ENCODE data around the gene TFAP2A.
A peak's percentile ranks its signal among the peaks of the same experiment; 100 is the strongest.

The TFAP2A gene

DNA sequence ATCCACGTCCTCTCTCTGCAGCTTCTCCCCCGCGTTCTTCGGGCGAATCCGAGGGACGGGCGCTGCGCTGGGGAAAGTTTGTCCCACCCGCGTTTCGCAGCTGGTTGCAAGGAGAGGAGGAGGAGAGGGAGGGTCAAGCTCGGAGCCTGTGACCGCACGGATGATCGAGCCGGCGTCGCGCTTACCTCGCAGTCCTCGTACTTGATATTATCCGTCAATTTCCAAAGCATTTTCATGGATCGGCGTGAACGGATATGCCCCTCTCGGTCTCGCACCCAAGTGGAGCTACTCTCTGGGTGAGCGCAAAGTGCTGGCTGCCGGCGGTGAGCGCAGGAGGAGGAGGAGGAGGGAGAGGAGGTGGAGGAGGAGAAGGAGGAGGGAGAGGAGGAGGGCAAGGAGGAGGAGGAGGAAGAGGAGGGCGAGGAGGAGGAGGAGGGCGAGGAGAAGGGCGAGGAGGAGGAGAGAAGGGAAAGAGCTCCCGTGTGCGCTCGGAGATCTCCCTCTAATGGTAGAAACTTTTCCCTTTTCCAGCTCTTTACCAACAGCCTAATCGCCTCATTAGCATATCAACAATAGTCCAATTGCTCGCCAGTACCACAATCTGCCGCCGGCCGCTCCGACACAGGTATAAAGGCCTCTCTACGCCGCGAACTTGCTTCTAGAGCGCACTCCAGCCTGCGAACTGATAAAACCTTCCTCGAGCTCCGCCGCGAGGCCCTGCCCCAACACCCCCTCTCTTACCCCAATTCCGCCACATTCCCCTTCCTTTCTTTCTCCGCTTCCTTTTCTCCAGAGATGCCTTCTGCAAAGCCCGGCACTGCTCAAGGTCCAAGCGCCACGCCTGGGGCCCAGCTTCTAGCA lies at the start of gene TFAP2A:
Gene TFAP2A (minus strand): TSS at position 319 of the 861 bp plus-strand sequence. CDS start 83 bp downstream, at position 236.
- intact Hi-C loops (cut with DNase I) = loop anchor here (5.0 kb wide), 1 partner anchor 268 kb away; no protein-coding TSS in a partner anchor
- peak in 2 of 10 donors; percentile 50 to 78 for DNase-seq

DNA sequence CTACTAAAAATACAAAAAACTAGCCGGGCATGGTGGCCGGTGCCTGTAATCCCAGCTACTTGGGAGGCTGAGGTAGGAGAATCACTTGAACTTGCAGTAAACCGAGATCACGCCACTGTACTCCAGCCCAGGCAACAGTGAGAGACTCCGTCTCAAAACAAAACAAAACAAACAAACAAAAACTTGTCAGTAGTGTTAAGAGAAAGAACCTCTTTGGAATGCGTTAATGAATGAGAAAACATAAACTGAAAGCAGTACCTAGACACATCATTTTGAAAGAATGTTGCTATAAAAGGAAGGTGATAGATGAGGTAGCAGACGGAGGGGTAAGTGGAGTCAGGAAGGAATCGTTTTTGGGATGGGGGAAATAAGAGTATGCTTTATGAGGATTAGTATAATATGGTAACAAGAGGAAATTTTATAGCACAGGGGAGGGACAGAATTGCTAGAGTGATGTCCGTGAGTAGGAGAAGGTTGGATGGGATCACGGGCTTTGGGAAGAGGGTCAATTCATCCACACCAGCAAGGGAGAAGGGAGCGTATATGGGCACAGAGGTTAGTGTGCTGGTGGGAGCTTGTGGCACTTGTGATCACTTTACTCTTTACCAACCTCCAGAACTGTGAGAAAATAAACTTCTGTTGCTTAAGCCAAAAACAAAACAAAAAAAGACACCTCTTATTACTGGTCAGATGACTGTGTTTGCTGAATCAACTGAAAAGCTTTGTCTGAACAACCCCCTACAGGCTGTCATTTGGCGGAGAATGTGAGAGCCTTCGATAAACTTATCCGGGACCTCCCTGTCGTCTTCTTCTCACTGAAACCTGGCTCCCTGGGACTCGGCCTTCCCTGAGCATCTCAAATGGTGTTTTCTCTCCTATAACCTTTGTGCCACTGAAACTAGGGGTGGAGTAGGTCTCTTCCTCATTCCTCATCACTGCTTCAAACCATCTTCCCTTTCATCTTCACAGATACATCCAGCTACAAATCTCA lies 48.9 kb upstream of the TFAP2A start:
- intact Hi-C loops (cut with DNase I) = no loop called here
- DNase-seq = no peak

DNA sequence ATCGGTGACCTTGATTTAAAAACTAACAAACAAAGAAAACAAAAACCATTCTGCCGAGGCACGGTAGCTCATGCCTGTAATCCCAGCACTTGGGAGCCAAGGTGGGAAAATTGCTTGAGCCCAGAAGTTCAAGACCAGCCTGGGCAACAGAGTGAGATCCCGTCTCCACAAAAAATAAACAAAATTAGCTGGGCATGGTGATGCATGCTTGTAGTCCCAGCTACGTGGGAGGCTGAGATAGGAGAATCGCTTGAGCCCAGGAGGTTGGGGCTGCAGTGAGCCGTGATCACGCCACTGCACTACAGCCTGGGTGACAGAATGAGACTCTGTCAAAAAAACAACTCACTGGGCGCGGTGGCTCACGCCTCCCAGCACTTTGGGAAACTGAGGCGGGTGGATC lies 48.2 kb upstream of the TFAP2A start:
- intact Hi-C loops (cut with DNase I) = no loop called here

DNA sequence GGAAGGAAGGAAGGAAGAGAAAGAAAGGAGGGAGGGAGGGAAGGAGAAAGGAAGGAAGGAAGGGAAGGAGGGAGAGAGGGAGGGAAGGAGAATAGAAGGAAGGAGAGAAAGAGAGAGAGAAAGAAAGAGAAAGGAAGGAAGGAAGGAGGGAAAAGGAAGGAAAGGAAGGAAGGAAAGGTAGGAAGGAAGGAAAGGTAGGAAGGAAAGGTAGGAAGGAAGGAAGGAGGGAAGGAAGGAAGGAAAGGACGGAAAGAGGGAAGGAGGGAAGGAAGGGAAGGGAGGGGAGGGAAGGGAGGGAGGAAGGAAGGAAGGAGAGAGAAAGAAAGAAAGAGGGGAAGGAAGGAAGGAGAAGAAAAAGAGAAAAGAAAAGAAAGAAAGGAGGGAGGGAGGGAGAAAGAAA lies 47.0 kb upstream of the TFAP2A start:
- DNase-seq = no peak
- intact Hi-C loops (cut with DNase I) = no loop called here

More for the DNA sequence above, 48.2 kb upstream of the TFAP2A start:
- DNase-seq = no peak

DNA sequence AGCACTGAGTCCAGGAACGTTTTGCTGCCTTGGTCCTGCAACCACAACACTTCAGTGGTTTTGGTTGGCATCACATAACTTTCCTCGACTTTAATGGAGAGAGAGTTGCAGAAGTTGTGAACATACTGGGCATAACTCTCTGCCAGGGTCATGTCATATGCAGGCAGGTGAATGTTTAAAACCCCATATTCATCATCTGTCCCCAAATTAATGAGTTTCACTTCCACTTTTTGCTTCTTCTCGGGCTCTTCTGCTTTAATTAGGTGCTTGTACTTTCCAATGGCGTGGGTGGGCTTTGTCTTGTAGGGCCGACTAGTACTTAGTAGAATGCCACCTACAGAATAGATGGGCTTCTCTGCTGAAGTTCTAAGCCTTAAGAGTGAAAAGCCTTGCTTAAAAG lies 45.2 kb upstream of the TFAP2A start:
- intact Hi-C loops (cut with DNase I) = no loop called here
- DNase-seq = no peak

DNA sequence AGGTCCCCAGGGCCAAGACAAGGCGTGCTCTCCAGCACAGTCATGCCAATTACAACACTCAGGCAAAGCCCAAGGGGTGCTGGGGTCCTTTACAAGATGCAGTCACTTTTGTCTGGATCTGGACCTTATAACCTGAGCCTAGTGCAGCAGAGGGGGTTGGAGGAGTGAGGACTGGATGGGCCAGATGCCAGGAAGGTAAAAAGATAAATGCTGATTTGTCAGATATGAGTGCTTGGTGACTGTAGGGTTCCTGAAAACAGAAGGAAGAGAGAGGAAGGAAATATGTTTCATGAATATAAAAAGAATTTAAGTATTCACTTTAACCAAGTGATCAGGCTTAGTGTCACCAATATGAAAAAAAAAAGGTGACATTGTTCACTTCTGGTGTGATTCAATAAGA lies 43.4 kb upstream of the TFAP2A start:
- intact Hi-C loops (cut with DNase I) = no loop called here
- no peak for DNase-seq

DNA sequence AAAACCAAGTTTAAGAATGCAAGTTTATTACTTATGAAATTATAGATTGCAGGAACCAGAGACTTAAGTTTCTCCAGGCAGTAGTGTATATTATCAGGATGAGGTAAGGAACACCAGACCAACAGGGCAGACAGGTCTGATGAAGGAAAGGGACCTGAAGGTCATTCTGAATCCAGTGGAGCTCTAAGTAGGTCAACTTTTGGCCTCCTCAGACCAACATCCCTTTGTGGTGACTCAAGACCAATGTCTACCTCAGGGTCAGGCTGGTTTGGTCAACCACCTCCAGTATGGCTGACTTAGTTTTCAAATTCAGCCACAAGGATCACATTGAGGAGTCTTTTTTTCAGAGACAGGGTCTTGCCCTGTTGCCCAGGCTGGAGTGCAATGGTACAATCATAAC lies 38.7 kb upstream of the TFAP2A start:
- DNase-seq = no peak
- intact Hi-C loops (cut with DNase I) = no loop called here

DNA sequence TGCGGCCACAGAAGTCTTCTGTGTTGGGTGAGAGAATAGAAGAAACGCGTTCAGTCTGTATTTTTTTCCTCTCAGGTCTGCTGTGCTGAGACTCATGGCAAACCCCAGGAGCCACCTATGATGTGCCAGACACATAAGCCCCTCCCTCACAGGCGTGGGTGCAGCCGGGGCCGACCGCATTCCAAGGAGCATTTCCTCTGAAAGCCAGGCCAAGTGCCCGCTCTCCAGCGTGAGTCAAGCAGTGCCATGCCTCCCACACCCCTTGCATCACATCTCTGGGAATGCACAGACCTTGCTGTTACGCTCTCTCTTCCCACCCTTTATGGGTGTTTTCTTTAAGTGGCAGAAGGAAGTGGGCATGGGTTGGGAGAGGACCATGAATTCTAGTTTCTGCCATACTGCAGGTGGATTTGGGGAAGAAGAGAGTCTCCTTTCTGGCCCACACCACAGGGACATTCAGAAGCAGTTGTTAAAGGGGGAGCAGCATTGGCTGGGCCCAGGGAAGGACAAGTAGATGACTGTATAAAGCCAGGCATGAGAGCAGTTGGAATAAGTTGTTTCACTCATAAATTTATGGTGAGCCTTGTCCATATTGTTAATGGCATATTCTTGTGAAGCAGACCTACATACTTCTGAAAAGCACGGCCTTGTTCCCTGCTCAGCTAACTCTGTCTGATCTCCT lies 37.1 kb upstream of the TFAP2A start:
- DNase-seq = no peak
- intact Hi-C loops (cut with DNase I) = no loop called here

DNA sequence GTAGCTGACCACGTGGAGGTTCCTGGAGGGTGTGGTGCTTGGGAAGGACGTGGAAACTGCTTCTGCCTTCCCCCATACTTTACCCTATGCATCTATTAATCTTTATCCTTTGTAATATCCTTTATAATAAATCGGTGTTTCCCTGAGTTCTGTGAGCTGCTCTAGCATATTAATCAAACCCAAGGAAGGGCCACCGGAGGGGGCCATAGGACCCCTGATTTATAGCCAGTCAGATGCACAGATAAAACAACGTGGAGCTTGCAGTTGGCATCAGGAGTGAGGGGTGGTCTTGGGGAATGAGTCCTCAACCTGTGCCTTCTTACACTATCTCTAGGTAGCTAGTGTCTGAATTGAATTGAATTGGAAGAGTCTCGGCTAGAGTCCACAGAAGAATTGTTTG lies 36.5 kb upstream of the TFAP2A start:
- DNase-seq = no peak
- intact Hi-C loops (cut with DNase I) = no loop called here

DNA sequence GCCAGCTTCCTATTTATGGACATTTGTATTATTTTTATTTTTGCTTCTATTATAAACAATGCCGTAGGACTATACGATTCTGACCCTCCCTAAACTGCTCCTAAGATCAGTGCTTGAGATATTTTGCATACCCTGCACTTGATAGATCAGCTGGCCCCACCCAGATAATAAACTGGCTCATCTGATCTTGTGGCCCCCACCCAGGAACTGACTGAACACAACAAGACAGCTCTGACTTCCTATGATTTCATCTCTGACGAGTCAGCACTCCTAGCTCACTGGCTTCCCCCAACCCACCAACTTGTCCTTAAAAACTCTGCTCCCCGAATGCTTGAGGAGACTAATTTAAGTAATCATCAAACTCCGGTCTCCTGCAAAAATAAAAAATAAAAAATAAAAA lies 34.9 kb upstream of the TFAP2A start:
- DNase-seq = no peak
- intact Hi-C loops (cut with DNase I) = no loop called here

DNA sequence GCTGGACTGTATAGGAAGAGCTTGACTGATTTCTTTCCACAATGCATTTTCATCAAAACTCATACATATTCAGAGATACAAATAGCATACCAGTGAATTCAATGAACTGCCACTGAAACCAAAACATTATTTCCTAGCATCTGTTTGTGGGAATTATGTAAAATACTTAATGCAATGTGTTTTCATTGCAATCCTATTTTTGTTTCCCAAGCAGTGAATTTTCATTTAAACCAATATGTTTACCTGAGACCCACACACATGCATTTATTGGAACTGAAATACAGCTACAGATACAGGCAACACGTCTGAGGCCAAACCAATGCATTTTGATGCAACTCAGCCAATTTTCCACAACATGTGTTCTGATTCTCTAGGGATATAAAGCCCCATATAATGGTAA lies 33.2 kb upstream of the TFAP2A start:
- intact Hi-C loops (cut with DNase I) = no loop called here
- DNase-seq = no peak

DNA sequence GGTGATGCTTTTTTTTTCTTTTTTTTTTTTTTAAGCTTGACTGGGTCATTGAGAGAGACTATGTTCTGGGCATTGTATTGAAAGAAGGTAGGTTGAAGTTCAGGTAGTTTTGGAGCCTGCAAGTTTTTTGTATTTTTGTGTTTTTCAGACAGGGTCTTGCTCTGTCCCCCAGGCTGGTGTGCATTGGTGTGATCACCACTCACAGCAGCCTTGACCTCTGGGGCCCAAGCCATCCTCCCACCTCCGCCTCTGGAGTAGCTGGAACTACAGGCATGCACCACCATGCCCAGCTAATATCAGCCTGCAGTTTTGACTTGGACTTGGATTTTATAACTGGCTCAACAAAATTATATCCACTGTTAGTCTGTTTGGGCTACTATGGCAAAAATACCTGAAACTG lies 31.7 kb upstream of the TFAP2A start:
- DNase-seq = no peak
- intact Hi-C loops (cut with DNase I) = no loop called here

DNA sequence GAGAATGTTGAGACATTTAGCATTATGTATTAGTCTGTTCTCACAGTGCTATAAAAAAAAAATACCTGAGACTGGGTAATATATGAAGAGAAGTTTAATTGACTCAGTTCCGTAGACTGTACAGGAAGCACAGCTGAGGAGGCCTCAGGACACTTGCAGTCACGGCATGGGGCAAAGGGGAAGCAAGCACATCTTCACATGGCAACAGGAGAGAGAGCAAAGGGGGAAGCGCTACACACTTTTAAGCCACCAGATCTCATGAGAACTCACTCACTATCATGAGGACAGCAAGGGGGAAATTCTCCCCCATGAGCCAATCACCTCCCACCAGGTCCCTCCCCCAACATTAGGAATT lies 26.8 kb upstream of the TFAP2A start:
- intact Hi-C loops (cut with DNase I) = no loop called here
- no peak for DNase-seq

DNA sequence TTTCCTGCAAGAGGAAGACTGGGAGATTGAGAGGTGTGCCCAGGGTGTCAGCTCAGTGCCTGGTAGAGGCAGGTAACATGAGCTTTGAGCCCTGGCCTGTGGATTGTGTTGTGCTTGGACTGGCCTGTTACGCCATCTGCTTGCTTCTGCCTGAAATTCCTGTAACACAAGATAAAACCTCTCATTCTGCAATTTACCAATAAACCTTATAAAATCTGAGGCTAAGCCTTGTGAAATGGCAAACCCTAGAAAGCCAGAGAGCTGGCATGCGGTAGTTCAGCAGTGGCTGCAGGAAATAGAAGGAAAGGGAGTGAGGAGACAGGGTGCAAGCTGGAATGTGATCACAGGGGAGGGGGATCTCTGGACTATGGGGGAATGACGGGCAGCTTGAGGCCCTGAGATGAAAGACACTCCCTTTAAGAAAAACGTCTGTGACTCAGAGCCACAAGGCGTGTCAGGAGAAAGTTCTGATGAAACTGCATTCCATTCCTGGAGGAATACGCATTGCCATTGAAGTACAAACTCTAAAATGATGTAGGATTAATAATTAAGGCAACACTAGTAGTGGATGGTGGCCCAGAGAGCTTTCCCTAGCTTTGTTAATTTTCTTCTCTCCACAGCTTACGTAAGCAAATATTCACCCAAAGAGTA lies 26.3 kb upstream of the TFAP2A start:
- DNase-seq = no peak
- intact Hi-C loops (cut with DNase I) = no loop called here

DNA sequence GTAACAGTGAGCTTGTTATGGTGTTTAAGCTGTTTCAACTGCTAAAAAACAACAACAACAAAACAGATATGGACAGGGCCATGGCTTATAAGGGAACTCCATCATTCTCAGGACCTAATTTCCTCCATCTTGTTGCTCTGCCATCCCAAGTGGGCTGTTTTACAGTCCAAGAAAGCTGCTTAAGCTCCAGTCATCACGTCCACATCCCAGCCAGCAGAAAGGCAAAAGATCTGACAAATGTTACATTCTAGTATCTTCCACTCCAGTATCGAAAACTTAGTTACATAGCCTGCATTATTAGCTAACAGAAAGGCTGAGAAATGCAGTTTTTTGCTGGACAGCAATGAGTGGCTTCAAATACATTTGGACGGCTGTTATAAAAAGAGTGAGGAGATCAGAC lies 23.0 kb upstream of the TFAP2A start:
- intact Hi-C loops (cut with DNase I) = loop anchor here (10.0 kb wide), 2 partner anchors 1183 to 1733 kb away; no protein-coding TSS in a partner anchor
- DNase-seq = no peak

DNA sequence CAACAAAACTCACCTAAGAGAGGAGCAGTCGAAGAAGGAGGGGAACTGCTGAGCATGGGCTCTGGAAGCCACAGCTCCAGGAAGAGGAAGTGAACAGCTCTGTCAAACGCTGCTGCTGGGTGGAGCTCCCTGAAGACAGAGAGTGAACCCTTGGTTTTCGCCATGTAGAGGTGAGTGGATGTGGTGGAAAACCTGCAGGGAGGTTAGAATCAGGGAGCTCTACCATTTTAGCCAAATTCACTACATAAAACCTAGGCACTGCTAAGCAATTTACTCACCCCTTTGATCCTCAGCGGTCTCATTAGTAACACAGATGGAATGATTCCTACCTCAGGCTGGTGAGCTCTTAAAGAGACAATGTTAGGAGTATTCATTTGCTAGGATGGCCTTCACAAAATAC lies 19.4 kb upstream of the TFAP2A start:
- intact Hi-C loops (cut with DNase I) = loop anchor here (2.0 to 10.0 kb wide), 3 partner anchors 1179 to 1729 kb away; no protein-coding TSS in a partner anchor

DNA sequence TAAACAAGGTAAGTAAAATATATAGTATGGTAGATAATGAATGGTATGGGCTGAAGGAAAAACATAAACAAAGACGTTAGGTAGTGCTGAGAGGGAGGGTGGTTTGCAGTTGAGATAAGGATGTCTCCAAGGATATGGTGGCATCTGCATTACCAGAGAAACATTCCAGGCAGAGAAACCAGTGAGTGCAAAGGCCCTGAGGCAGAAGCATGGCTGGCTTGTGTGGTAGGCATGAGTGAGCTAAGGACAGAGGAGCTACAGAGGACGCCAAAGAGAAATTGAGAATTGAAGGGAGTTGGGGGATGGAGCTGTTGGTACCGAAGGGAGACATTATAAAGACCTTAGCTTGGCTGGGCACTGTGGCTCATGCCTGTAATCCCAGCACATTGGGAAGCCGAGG lies 18.4 kb upstream of the TFAP2A start:
- intact Hi-C loops (cut with DNase I) = loop anchor here (2.0 to 10.0 kb wide), 3 partner anchors 893 to 1729 kb away; no protein-coding TSS in a partner anchor
- no peak for DNase-seq

More for the DNA sequence above, 19.4 kb upstream of the TFAP2A start:
- no peak for DNase-seq

DNA sequence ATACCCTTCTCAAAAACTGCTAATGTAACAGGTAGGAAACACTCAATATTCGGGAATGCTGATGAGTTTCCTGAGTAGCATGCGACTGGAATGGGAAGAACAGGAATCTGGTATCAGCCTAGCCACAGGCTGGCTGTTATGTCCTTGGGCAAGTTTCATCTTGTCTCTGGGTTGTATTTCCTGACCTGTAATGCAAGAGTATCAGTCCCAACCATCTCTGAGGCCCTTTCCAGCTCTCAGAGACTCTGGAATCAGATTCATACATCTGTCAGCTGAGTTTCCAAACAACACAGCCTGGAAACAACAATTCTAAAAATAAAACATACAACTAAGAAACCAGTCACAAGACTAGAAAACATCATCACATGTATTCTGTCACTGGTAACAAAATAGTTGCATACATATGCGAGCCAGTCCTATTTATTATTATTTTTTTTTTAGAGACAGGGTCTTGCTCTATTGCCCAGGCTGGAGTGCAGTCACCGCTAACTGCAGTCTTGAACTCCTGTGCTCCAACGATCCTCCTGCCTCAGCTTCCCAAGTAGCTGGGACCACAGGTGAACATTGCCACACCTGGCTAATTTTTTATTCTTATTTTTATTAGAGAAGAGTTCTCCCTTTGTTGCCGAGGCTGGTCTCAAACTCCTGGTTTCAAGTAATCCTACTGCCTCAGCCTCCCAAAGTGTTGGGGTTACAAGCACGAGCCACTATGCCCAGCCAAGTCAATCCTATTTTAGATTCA lies 16.7 kb upstream of the TFAP2A start:
- no peak for DNase-seq
- intact Hi-C loops (cut with DNase I) = loop anchor here (2.0 to 10.0 kb wide), 3 partner anchors 891 to 1727 kb away; no protein-coding TSS in a partner anchor
